ENCODE measurements around the gene CNTNAP4. TPM values are rescaled to one million over a fixed set of nuclear protein-coding genes. Genes with fewer than 3 reads are reported as not detected.

The CNTNAP4 gene
- total and polyA plus RNA-seq, 2 of the 13 experiments (the other 11 are each of a cell fraction or from before 2014, with no cell fraction given) = not detected

GRCh38 chr16:76444832-76445231 is 167.6 kb downstream of the CNTNAP4 start:
- no peak overlapping the region for H3K9ac ChIP-seq (ENCODE audit: insufficient read depth, low read depth, low read length)
- FAIRE-seq (no peak), DNase-seq (ENCODE audit: low spot score) (no peak), ATAC-seq (no peak)
- H3K27ac ChIP-seq (ENCODE audit: extremely low read length, insufficient read depth, low read length) = no peak overlapping the region
- no peaks in the 10 kb centered on the region for H3K9me3 ChIP-seq (ENCODE audit: low read length)
- POLR2A ChIA-PET = no interaction called here
- intact Hi-C loops (cut with micrococcal nuclease; ENCODE audit: unreplicated experiment) (no loop called here), in situ Hi-C loops (cut with HindIII; ENCODE audit: extremely low pct_ligation_motif_present, low pct_unique_long_range_greater_than_20kb) (no loop called here)
- no peaks in the 10 kb centered on the region for H3K79me2 ChIP-seq (ENCODE audit: insufficient read depth, low read length)
- 4% methylated on average over 3 of the region's 3 CpGs for WGBS (ENCODE audit: low lambda C conversion rate)
- BruUV-seq (replicated peaks) = no TSS peak
- TF ChIP-seq ZNF337 (CRISPR knock-in tag; IDR thresholded peaks at IDR 0.05; ENCODE audit: borderline replicate concordance, low read depth) = no peak
- TF ChIP-seq HINFP (CRISPR knock-in tag; IDR thresholded peaks at IDR 0.05; ENCODE audit: low read depth) = no peak
- TF ChIP-seq ZNF652 (CRISPR knock-in tag; IDR thresholded peaks at IDR 0.05; ENCODE audit: borderline replicate concordance, low read depth) = no peak
- TF ChIP-seq TSC22D2 (CRISPR knock-in tag; IDR thresholded peaks at IDR 0.05; ENCODE audit: borderline replicate concordance) = no peak
- TF ChIP-seq ZNF644 (CRISPR knock-in tag; IDR thresholded peaks at IDR 0.05; ENCODE audit: low read depth) = no peak
- no peak for TF ChIP-seq MLLT10 (CRISPR knock-in tag; IDR thresholded peaks at IDR 0.05)
- TF ChIP-seq TRIM24 (CRISPR knock-in tag; IDR thresholded peaks at IDR 0.05) = no peak
- TF ChIP-seq ZNF674 (CRISPR knock-in tag; IDR thresholded peaks at IDR 0.05; ENCODE audit: low read depth) = no peak
- no peak for TF ChIP-seq ARNT (IDR thresholded peaks at IDR 0.05)
- no peak for TF ChIP-seq CSRNP1 (CRISPR knock-in tag; IDR thresholded peaks at IDR 0.05)
- no peak for TF ChIP-seq AKAP8 (CRISPR knock-in tag; IDR thresholded peaks at IDR 0.05)
- TF ChIP-seq NFE2L2 (IDR thresholded peaks at IDR 0.05; ENCODE audit: low read length) = no peak
- no peak for TF ChIP-seq AFF4 (CRISPR knock-in tag; IDR thresholded peaks at IDR 0.05)
- no peak for TF ChIP-seq SMYD3 (CRISPR knock-in tag; IDR thresholded peaks at IDR 0.05)
- no peak for TF ChIP-seq SCMH1 (CRISPR knock-in tag; IDR thresholded peaks at IDR 0.05; ENCODE audit: borderline replicate concordance)
- TF ChIP-seq SP4 (CRISPR knock-in tag; IDR thresholded peaks at IDR 0.05) = no peak
- no peak for TF ChIP-seq TOPORS (CRISPR knock-in tag; IDR thresholded peaks at IDR 0.05)
- no peak overlapping the region for H3K4me2 ChIP-seq (ENCODE audit: low read depth, low read length)
- no peaks in the 10 kb centered on the region for H3K36me3 ChIP-seq (replicated peaks in 1 of 2; ENCODE audit: control insufficient read depth in 1 of 2, insufficient read depth in 2 of 2, low read length in 2 of 2)
- H3K4me3 ChIP-seq (replicated peaks in 1 of 3; ENCODE audit: insufficient read depth in 1 of 3, low read depth in 2 of 3, low read length in 3 of 3) = no peak overlapping the region
- H2AFZ ChIP-seq (ENCODE audit: low read length) = no peak overlapping the region
- no peaks in the 10 kb centered on the region for H4K20me1 ChIP-seq (ENCODE audit: insufficient read depth, low read length)
- CTCF ChIA-PET (ENCODE audit: low intra/inter-chr PET ratio, low total read pairs) = no interaction called here
- H3K4me1 ChIP-seq (ENCODE audit: insufficient read depth, low read length) = no peaks in the 10 kb centered on the region
- no peaks in the 10 kb centered on the region for H3K27me3 ChIP-seq (ENCODE audit: control insufficient read depth in 1 of 2, insufficient read depth in 2 of 2, low read length in 2 of 2)

Measured in HepG2 (cell line).